Lower lobe of right lung (tissue), 2 donors: Measurements from ENCODE around the gene LLGL1. TPM values are rescaled to one million over a fixed set of nuclear protein-coding genes. Genes with fewer than 3 reads are reported as not detected.
A peak's percentile ranks its signal among the peaks of the same experiment; 100 is the strongest.

Experiments
- ATAC-seq, 2 donors: fragments of 200-7000 bp; cut with Tn5 transposase; one replicate each; pipeline ENCODE4 v1.9.1; 2020 to 2022; ENCODE audit warnings: mild to moderate bottlenecking in 2 of 2, moderate library complexity in 2 of 2
- DNase-seq: peaks from one replicate; pipeline ENCODE4 v3.0.0-alpha.2; 2020
- H3K27ac ChIP-seq: fragments of 200-600 bp; one replicate; pipeline ENCODE4 v1.8.0; 2022
- H3K27me3 ChIP-seq: fragments of 200-600 bp; one replicate; pipeline ENCODE4 v1.8.0; 2022; ENCODE audit warnings: low read depth
- H3K36me3 ChIP-seq: fragments of 200-600 bp; one replicate; pipeline ENCODE4 v1.8.0; 2022; ENCODE audit warnings: mild to moderate bottlenecking
- H3K4me1 ChIP-seq: fragments of 200-600 bp; one replicate; pipeline ENCODE4 v1.8.0; 2022
- H3K4me3 ChIP-seq: fragments of 200-600 bp; one replicate; pipeline ENCODE4 v1.8.0; 2022; ENCODE audit warnings: mild to moderate bottlenecking
- H3K9me3 ChIP-seq: fragments of 200-600 bp; one replicate; pipeline ENCODE4 v1.8.0; 2022
- CTCF ChIP-seq: fragments of 200-600 bp; IDR thresholded peaks from one replicate; pipeline ENCODE4 v1.8.0; 2022; ENCODE audit warnings: antibody characterized with exemption, mild to moderate bottlenecking
- intact Hi-C: fragments of 100-400 bp; cut with DNase I; formaldehyde crosslinking; loops from one replicate; pipeline ENCODE4 v1.11.0; 2022
- total RNA-seq: library from RNA; stranded (reverse); fragmentation: NEBNext Ultra II Directional; extraction: Animal tissue kit (Norgen Biotek cat#: 25700); gene quantifications from one replicate; pipeline ENCODE4 v1.2.1, GENCODE V29; 2021
- donor health status: DM: no; HTN: yes; CAD: no; lungs with severe emphysema.

Gene LLGL1
- total RNA-seq, 1 donor from 2014 or later = 12.0 TPM

DNA sequence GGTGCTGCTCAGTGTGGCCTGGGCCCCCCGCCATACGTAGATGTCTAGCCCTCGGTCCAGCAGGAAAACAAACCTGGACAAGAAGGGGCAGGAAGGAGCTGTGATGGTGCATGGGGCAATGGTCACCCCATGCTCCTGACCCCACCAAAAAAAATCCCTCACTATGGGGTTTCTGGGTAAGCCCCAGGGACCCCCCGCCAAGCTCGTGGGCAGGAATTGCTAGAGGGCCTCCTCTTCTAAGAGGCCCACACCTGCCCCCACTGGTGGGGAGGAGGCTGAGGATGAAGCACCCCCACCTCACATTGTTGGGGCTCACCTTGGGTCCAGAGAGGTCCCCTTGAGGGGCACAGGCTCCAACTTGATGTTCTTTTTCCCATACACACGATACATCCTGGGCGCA lies 23.4 kb downstream of the LLGL1 start:
- ATAC-seq (no peak), DNase-seq (no peak)
- intact Hi-C loops = no loop called here
- H3K9me3 ChIP-seq = no peaks in the 10 kb centered on the region
- peaks cover 18% of the 10 kb centered on the region for H3K4me1 ChIP-seq
- TF ChIP-seq CTCF = no peak
- no peak overlapping the region for H3K4me3 ChIP-seq
- H3K27me3 ChIP-seq = no peaks in the 10 kb centered on the region
- H3K36me3 ChIP-seq = peaks cover 99% of the 10 kb centered on the region
- peak overlapping the region; percentile 39 for H3K27ac ChIP-seq

- Histone ChIP-seq H3K36me3 (peaks cover 99% of the 10 kb centered on the region), H3K9me3 (no peaks in the 10 kb centered on the region), H3K27ac (no peak overlapping the region), H3K4me3 (no peak overlapping the region), H3K27me3 (no peaks in the 10 kb centered on the region), H3K4me1 (peaks cover 18% of the 10 kb centered on the region)
- intact Hi-C loops = no loop called here
- TF ChIP-seq CTCF = no peak
- DNase-seq = no peak
- no peak for ATAC-seq
Measured at GRCh38 chr17:18250259-18250658, 24.8 kb downstream of the LLGL1 start.

- ATAC-seq (no peak), DNase-seq (no peak)
- Histone ChIP-seq H3K4me3 (no peak overlapping the region), H3K9me3 (no peaks in the 10 kb centered on the region), H3K36me3 (peaks cover 99% of the 10 kb centered on the region), H3K27ac (no peak overlapping the region), H3K4me1 (peaks cover 18% of the 10 kb centered on the region), H3K27me3 (no peaks in the 10 kb centered on the region)
- TF ChIP-seq CTCF = no peak
- intact Hi-C loops = no loop called here
Measured at GRCh38 chr17:18250708-18251107, 25.3 kb downstream of the LLGL1 start.

DNA sequence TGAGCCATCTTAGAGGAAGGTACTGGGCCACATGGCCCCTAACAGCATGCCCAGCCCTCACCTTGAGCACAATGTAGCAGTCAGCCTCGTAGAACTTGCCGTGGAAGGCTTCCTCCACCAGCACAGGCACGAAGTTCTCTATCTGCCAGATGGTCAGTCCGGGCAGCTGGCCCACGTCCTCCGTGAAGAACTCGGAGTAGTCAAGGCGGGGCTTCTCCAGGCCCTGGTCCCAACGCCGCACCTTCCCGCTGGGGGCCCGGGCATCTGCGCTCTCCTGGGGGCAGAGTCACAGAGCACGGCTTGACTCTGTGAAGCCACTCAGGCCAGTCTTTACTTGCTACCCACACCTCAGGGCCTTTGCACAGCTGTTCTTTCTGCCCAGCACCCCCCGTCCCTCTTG lies 25.8 kb downstream of the LLGL1 start:
- DNase-seq (no peak), ATAC-seq (no peak)
- H3K4me3 ChIP-seq = no peak overlapping the region
- no peak for TF ChIP-seq CTCF
- intact Hi-C loops = no loop called here
- peaks cover 99% of the 10 kb centered on the region for H3K36me3 ChIP-seq
- peaks cover 21% of the 10 kb centered on the region for H3K4me1 ChIP-seq
- H3K9me3 ChIP-seq = no peaks in the 10 kb centered on the region
- H3K27ac ChIP-seq = no peak overlapping the region
- H3K27me3 ChIP-seq = no peaks in the 10 kb centered on the region

DNA sequence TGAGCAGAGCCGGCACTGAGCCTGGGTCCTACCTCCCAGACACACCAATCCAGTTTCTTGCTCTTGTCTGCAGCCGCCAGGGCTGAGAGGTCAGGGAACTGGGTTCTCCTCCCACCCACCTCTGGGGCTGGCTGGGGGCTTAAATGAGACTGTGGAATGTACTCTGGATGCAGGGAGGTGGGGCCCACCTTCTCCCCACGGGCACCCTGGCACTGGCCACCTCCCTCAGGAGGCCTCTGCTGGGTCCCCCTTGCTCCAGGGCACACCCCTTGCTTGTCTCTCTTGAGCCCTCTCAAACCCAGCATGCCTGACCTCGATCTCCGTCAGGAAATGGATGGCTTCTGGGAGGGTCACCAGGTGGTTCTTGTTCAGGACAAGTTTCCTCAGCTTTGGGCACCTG lies 26.7 kb downstream of the LLGL1 start:
- Histone ChIP-seq H3K27me3 (no peaks in the 10 kb centered on the region), H3K4me1 (peaks cover 30% of the 10 kb centered on the region), H3K36me3 (peaks cover 94% of the 10 kb centered on the region), H3K9me3 (no peaks in the 10 kb centered on the region), H3K4me3 (no peak overlapping the region), H3K27ac (no peak overlapping the region)
- intact Hi-C loops = no loop called here
- no peak for DNase-seq
- no peak for ATAC-seq
- no peak for TF ChIP-seq CTCF
